ENCODE results near the gene MCRS1.

MCRS1 gene

GRCh38 chr12:49558526-49558925 is 9.4 kb downstream of the MCRS1 start:
- H3K23ac ChIP-seq (ENCODE audit: low read depth, low read length, poor library complexity), result no peak overlapping the region
- H3K9ac ChIP-seq (ENCODE audit: low read depth, low read length, poor library complexity), result no peak overlapping the region
- no peaks in the 10 kb centered on the region for H3K27me3 ChIP-seq (ENCODE audit: control insufficient read depth in 3 of 3, insufficient read depth in 3 of 3, low read depth in 1 of 3, low read length in 3 of 3)
- H4K91ac ChIP-seq (ENCODE audit: low read depth, low read length, poor library complexity), result no peak overlapping the region
- no peak overlapping the region for H3K18ac ChIP-seq (ENCODE audit: low read length)
- H3K4me3 ChIP-seq (ENCODE audit: low read length in 2 of 2), result no peak overlapping the region
- no peak overlapping the region for H2BK5ac ChIP-seq (ENCODE audit: low read length)
- peaks cover 6% of the 10 kb centered on the region for H3K79me1 ChIP-seq (ENCODE audit: low read depth, low read length)
- H2BK12ac ChIP-seq (ENCODE audit: low read length), result no peak overlapping the region
- no peak for DNase-seq (ENCODE audit: low spot score)
- H3K27ac ChIP-seq (replicated peaks; ENCODE audit: low read length), result no peak overlapping the region
- no peak overlapping the region for H4K8ac ChIP-seq (ENCODE audit: low read depth, low read length)
- no peak overlapping the region for H2AFZ ChIP-seq (ENCODE audit: low read length)
- H2BK120ac ChIP-seq (ENCODE audit: low read depth, low read length), result no peak overlapping the region
- peaks cover 64 to 74% of the 10 kb centered on the region in 2 donors for H3K36me3 ChIP-seq (replicated peaks in 1 of 2; ENCODE audit: control insufficient read depth in 2 of 2, insufficient read depth in 2 of 2, low read length in 2 of 2)
- H3K4me2 ChIP-seq (ENCODE audit: insufficient read depth, low read length, poor library complexity, severe bottlenecking), result no peak overlapping the region
- no peaks in the 10 kb centered on the region for H3K9me3 ChIP-seq (replicated peaks in 1 of 2; ENCODE audit: control insufficient read depth in 2 of 2, insufficient read depth in 1 of 2, low read depth in 1 of 2, low read length in 2 of 2)
- no CpG with 5 or more reads among the region's 13 CpGs for WGBS, 2 donors (ENCODE audit: extremely low coverage in 2 of 2, insufficient read length in 2 of 2, insufficient replicate concordance in 1 of 2)
- H3K14ac ChIP-seq (ENCODE audit: low read length), result no peak overlapping the region
- H3K4ac ChIP-seq (ENCODE audit: low read length), result no peak overlapping the region
- H2BK15ac ChIP-seq (ENCODE audit: low read length), result no peak overlapping the region
- H3K4me1 ChIP-seq (ENCODE audit: control insufficient read depth in 2 of 2, insufficient read depth in 1 of 2, low read depth in 1 of 2, low read length in 2 of 2), result peaks cover 0 to 4% of the 10 kb centered on the region in 2 donors
- no peak overlapping the region for H2AK5ac ChIP-seq (ENCODE audit: low read depth, low read length)

- Histone ChIP-seq H3K27me3 (ENCODE audit: control insufficient read depth in 3 of 3, insufficient read depth in 3 of 3, low read depth in 1 of 3, low read length in 3 of 3) (peaks cover 0 to 4% (median 0%) of the 10 kb centered on the region in 3 experiments), H3K4me1 (ENCODE audit: control insufficient read depth in 2 of 2, insufficient read depth in 1 of 2, low read depth in 1 of 2, low read length in 2 of 2) (peaks cover 0 to 4% of the 10 kb centered on the region in 2 donors), H3K23ac (ENCODE audit: low read depth, low read length, poor library complexity) (peak overlapping the region; percentile 55), H3K4me3 (ENCODE audit: low read length in 2 of 2) (no peak overlapping the region), H2BK12ac (ENCODE audit: low read length) (peak overlapping the region; percentile 22), H2BK5ac (ENCODE audit: low read length) (no peak overlapping the region), H3K36me3 (replicated peaks in 1 of 2; ENCODE audit: control insufficient read depth in 2 of 2, insufficient read depth in 2 of 2, low read length in 2 of 2) (peaks cover 57 to 68% of the 10 kb centered on the region in 2 donors), H2BK120ac (ENCODE audit: low read depth, low read length) (no peak overlapping the region), H3K9me3 (replicated peaks in 1 of 2; ENCODE audit: control insufficient read depth in 2 of 2, insufficient read depth in 1 of 2, low read depth in 1 of 2, low read length in 2 of 2) (no peaks in the 10 kb centered on the region), H3K4me2 (ENCODE audit: insufficient read depth, low read length, poor library complexity, severe bottlenecking) (no peak overlapping the region), H3K18ac (ENCODE audit: low read length) (no peak overlapping the region), H2AK5ac (ENCODE audit: low read depth, low read length) (no peak overlapping the region), H3K9ac (ENCODE audit: low read depth, low read length, poor library complexity) (no peak overlapping the region), H4K8ac (ENCODE audit: low read depth, low read length) (no peak overlapping the region), H3K14ac (ENCODE audit: low read length) (no peak overlapping the region), H4K91ac (ENCODE audit: low read depth, low read length, poor library complexity) (no peak overlapping the region), H2AFZ (ENCODE audit: low read length) (no peak overlapping the region), H3K4ac (ENCODE audit: low read length) (no peak overlapping the region), H2BK15ac (ENCODE audit: low read length) (no peak overlapping the region), H3K79me1 (ENCODE audit: low read depth, low read length) (peaks cover 6% of the 10 kb centered on the region), H3K27ac (replicated peaks; ENCODE audit: low read length) (no peak overlapping the region)
- no CpG with 5 or more reads among the region's 7 CpGs for WGBS, 2 donors (ENCODE audit: extremely low coverage in 2 of 2, insufficient read length in 2 of 2, insufficient replicate concordance in 1 of 2)
- DNase-seq (ENCODE audit: low spot score), result no peak
Measured at GRCh38 chr12:49557917-49558215, 10.1 kb downstream of the MCRS1 start.

- Histone ChIP-seq H2BK15ac (ENCODE audit: low read length) (no peak overlapping the region), H3K14ac (ENCODE audit: low read length) (no peak overlapping the region), H2AFZ (ENCODE audit: low read length) (no peak overlapping the region), H3K23ac (ENCODE audit: low read depth, low read length, poor library complexity) (peak overlapping the region; percentile 55), H3K4me1 (ENCODE audit: control insufficient read depth in 2 of 2, insufficient read depth in 1 of 2, low read depth in 1 of 2, low read length in 2 of 2) (peaks cover 0 to 4% of the 10 kb centered on the region in 2 donors), H4K91ac (ENCODE audit: low read depth, low read length, poor library complexity) (no peak overlapping the region), H3K4ac (ENCODE audit: low read length) (no peak overlapping the region), H3K9me3 (replicated peaks in 1 of 2; ENCODE audit: control insufficient read depth in 2 of 2, insufficient read depth in 1 of 2, low read depth in 1 of 2, low read length in 2 of 2) (no peaks in the 10 kb centered on the region), H4K8ac (ENCODE audit: low read depth, low read length) (no peak overlapping the region), H3K9ac (ENCODE audit: low read depth, low read length, poor library complexity) (no peak overlapping the region), H2BK5ac (ENCODE audit: low read length) (no peak overlapping the region), H3K4me2 (ENCODE audit: insufficient read depth, low read length, poor library complexity, severe bottlenecking) (no peak overlapping the region), H3K27me3 (ENCODE audit: control insufficient read depth in 3 of 3, insufficient read depth in 3 of 3, low read depth in 1 of 3, low read length in 3 of 3) (peaks cover 0 to 7% (median 0%) of the 10 kb centered on the region in 3 experiments), H2BK12ac (ENCODE audit: low read length) (peak overlapping the region; percentile 22), H3K36me3 (replicated peaks in 1 of 2; ENCODE audit: control insufficient read depth in 2 of 2, insufficient read depth in 2 of 2, low read length in 2 of 2) (peaks cover 54 to 63% of the 10 kb centered on the region in 2 donors), H3K4me3 (ENCODE audit: low read length in 2 of 2) (no peak overlapping the region), H2AK5ac (ENCODE audit: low read depth, low read length) (no peak overlapping the region), H3K79me1 (ENCODE audit: low read depth, low read length) (peaks cover 6% of the 10 kb centered on the region), H2BK120ac (ENCODE audit: low read depth, low read length) (no peak overlapping the region), H3K27ac (replicated peaks; ENCODE audit: low read length) (no peak overlapping the region), H3K18ac (ENCODE audit: low read length) (no peak overlapping the region)
- WGBS, 2 donors (ENCODE audit: extremely low coverage in 2 of 2, insufficient read length in 2 of 2, insufficient replicate concordance in 1 of 2), result no CpG with 5 or more reads among the region's 18 CpGs
- no peak for DNase-seq (ENCODE audit: low spot score)
Measured at GRCh38 chr12:49557187-49557916, 10.6 kb downstream of the MCRS1 start.

- H4K91ac ChIP-seq (ENCODE audit: low read depth, low read length, poor library complexity), result no peak overlapping the region
- peak overlapping the region; percentile 18 for H2BK5ac ChIP-seq (ENCODE audit: low read length)
- H3K23ac ChIP-seq (ENCODE audit: low read depth, low read length, poor library complexity), result no peak overlapping the region
- no peak overlapping the region for H4K8ac ChIP-seq (ENCODE audit: low read depth, low read length)
- no peak overlapping the region for H2BK120ac ChIP-seq (ENCODE audit: low read depth, low read length)
- H3K4me2 ChIP-seq (ENCODE audit: insufficient read depth, low read length, poor library complexity, severe bottlenecking), result no peak overlapping the region
- H2BK15ac ChIP-seq (ENCODE audit: low read length), result no peak overlapping the region
- no peak overlapping the region for H2BK12ac ChIP-seq (ENCODE audit: low read length)
- peak overlapping the region; percentile 57 for H3K14ac ChIP-seq (ENCODE audit: low read length)
- H3K18ac ChIP-seq (ENCODE audit: low read length), result no peak overlapping the region
- H3K27ac ChIP-seq (replicated peaks; ENCODE audit: low read length), result no peak overlapping the region
- H3K9ac ChIP-seq (ENCODE audit: low read depth, low read length, poor library complexity), result no peak overlapping the region
- H3K36me3 ChIP-seq (replicated peaks in 1 of 2; ENCODE audit: control insufficient read depth in 2 of 2, insufficient read depth in 2 of 2, low read length in 2 of 2), result peaks cover 50 to 55% of the 10 kb centered on the region in 2 donors
- H2AFZ ChIP-seq (ENCODE audit: low read length), result no peak overlapping the region
- no CpG with 5 or more reads among the region's 12 CpGs for WGBS, 2 donors (ENCODE audit: extremely low coverage in 2 of 2, insufficient read length in 2 of 2, insufficient replicate concordance in 1 of 2)
- peaks cover 6% of the 10 kb centered on the region for H3K79me1 ChIP-seq (ENCODE audit: low read depth, low read length)
- H3K4ac ChIP-seq (ENCODE audit: low read length), result no peak overlapping the region
- no peaks in the 10 kb centered on the region for H3K9me3 ChIP-seq (replicated peaks in 1 of 2; ENCODE audit: control insufficient read depth in 2 of 2, insufficient read depth in 1 of 2, low read depth in 1 of 2, low read length in 2 of 2)
- H3K4me1 ChIP-seq (ENCODE audit: control insufficient read depth in 2 of 2, insufficient read depth in 1 of 2, low read depth in 1 of 2, low read length in 2 of 2), result peaks cover 0 to 4% of the 10 kb centered on the region in 2 donors
- no peak for DNase-seq (ENCODE audit: low spot score)
- no peak overlapping the region for H2AK5ac ChIP-seq (ENCODE audit: low read depth, low read length)
- H3K4me3 ChIP-seq (ENCODE audit: low read length in 2 of 2), result no peak overlapping the region
- peaks cover 0 to 15% (median 0%) of the 10 kb centered on the region in 3 experiments for H3K27me3 ChIP-seq (ENCODE audit: control insufficient read depth in 3 of 3, insufficient read depth in 3 of 3, low read depth in 1 of 3, low read length in 3 of 3)
Measured at GRCh38 chr12:49556391-49557186, 11.4 kb downstream of the MCRS1 start.
